ENCODE measurements around the gene SMIM9.

DNA sequence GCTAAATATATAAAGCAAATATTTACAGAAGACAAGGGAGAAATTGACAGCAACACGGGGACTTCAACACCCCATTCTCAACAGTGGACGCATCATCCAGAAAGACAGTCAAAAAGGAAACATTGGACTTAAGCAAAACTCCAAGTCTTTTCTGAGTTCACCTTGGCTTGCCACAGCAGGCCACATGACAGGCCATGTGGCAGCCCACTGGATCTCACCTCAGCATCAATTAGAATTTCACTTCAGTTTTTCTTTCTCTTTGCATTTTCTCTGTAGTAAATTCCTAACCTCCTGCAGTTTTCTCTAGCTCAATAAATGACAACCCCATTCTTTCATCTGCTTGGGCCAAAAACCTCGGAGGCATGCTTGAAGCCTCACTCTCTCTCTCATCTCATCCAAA lies 12.4 kb downstream of the SMIM9 start:
- TF ChIP-seq, protein P1, sequence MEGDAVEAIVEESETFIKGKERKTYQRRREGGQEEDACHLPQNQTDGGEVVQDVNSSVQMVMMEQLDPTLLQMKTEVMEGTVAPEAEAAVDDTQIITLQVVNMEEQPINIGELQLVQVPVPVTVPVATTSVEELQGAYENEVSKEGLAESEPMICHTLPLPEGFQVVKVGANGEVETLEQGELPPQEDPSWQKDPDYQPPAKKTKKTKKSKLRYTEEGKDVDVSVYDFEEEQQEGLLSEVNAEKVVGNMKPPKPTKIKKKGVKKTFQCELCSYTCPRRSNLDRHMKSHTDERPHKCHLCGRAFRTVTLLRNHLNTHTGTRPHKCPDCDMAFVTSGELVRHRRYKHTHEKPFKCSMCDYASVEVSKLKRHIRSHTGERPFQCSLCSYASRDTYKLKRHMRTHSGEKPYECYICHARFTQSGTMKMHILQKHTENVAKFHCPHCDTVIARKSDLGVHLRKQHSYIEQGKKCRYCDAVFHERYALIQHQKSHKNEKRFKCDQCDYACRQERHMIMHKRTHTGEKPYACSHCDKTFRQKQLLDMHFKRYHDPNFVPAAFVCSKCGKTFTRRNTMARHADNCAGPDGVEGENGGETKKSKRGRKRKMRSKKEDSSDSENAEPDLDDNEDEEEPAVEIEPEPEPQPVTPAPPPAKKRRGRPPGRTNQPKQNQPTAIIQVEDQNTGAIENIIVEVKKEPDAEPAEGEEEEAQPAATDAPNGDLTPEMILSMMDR (IDR thresholded peaks at IDR 0.05): no peak
- TF ChIP-seq ZFX (IDR thresholded peaks at IDR 0.05; ENCODE audit: borderline replicate concordance): no peak
